ENCODE results near the gene NCKAP5.

DNA sequence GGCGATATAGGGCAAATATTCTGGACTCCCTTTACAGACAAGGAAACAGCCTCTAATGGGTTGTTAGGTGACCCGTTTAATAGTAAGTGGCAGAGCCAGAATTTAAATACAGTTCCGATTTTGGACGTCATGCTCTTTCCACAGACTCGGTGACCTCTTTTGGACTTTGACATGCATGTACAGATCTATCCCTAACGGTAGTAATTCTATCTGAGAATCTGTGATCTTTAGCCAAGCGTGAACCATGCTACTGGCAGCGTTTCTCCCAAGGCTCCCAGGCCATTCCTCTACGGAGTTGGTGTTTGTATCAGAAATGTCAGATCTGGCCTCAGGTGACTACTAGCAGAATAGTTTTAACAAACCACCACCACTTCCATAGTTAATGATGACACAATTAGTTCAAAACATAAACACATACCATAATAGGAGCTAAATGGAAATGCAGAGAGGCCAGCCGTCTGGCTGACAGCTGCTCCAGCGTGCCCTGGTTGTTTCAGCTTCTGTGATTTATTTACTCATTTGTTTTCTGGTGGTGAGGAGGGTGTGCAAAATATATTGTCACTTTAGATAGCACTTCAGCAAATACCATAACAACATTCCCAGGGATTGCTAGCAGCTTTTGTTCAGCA is 593.7 kb downstream of the NCKAP5 start:
- TF ChIP-seq EGR1 (IDR thresholded peaks at IDR 0.05; ENCODE audit: low read depth in 2 of 2) (no peak), JUND (IDR thresholded peaks at IDR 0.05) (no peak), YY1 (IDR thresholded peaks at IDR 0.05) (no peak), FOXA2 (IDR thresholded peaks at IDR 0.05) (no peak)
- TF ChIP-seq, protein P1, sequence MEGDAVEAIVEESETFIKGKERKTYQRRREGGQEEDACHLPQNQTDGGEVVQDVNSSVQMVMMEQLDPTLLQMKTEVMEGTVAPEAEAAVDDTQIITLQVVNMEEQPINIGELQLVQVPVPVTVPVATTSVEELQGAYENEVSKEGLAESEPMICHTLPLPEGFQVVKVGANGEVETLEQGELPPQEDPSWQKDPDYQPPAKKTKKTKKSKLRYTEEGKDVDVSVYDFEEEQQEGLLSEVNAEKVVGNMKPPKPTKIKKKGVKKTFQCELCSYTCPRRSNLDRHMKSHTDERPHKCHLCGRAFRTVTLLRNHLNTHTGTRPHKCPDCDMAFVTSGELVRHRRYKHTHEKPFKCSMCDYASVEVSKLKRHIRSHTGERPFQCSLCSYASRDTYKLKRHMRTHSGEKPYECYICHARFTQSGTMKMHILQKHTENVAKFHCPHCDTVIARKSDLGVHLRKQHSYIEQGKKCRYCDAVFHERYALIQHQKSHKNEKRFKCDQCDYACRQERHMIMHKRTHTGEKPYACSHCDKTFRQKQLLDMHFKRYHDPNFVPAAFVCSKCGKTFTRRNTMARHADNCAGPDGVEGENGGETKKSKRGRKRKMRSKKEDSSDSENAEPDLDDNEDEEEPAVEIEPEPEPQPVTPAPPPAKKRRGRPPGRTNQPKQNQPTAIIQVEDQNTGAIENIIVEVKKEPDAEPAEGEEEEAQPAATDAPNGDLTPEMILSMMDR (IDR thresholded peaks at IDR 0.05; ENCODE audit: low read depth, low read length, missing input control): no peak
- TF ChIP-seq, protein P2, sequence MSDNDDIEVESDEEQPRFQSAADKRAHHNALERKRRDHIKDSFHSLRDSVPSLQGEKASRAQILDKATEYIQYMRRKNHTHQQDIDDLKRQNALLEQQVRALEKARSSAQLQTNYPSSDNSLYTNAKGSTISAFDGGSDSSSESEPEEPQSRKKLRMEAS (IDR thresholded peaks at IDR 0.05): no peak
